SU-DHL-6 (cell line): Measurements from ENCODE around the gene TSPAN18.

Experiments
- H2AFZ ChIP-seq: fragments of 200-600 bp; sonication (generic); 2 replicates; pipeline ENCODE4 v1.6.1; 2014; ENCODE audit warnings: low read depth, mild to moderate bottlenecking, moderate library complexity, mixed read lengths, antibody characterized with exemption, low read length; ENCODE audit not compliant: severe bottlenecking
- H3F3A ChIP-seq: fragments of 200-600 bp; shearing (Covaris generic); 2 replicates; pipeline ENCODE4 v1.6.0; 2016; ENCODE audit warnings: antibody characterized with exemption, mild to moderate bottlenecking; ENCODE audit not compliant: insufficient read depth
- H3K27ac ChIP-seq: fragments of 200-600 bp; sonication (generic); 2 replicates; pipeline ENCODE4 v1.5.1; 2016; ENCODE audit warnings: low read depth, mild to moderate bottlenecking, low read length, moderate library complexity, mixed read lengths
- H3K27me3 ChIP-seq: fragments of 200-600 bp; sonication (generic), shearing (Covaris generic); 2 replicates; pipeline ENCODE4 v1.6.0; 2014; ENCODE audit warnings: mild to moderate bottlenecking, low read length
- H3K36me3 ChIP-seq: fragments of 200-600 bp; sonication (generic); 2 replicates; pipeline ENCODE4 v1.6.1; 2014; ENCODE audit warnings: mild to moderate bottlenecking, low read length, mixed read lengths
- H3K4me2 ChIP-seq: fragments of 300-600, 200-600 bp; shearing (Covaris generic), sonication (generic); 2 replicates; pipeline ENCODE4 v1.6.0; 2014; ENCODE audit warnings: low read length, low read depth, mild to moderate bottlenecking; ENCODE audit not compliant: poor library complexity, severe bottlenecking
- H3K4me3 ChIP-seq: fragments of 200-600 bp; sonication (generic); 2 replicates; pipeline ENCODE4 v1.5.1; 2014; ENCODE audit warnings: antibody characterized with exemption, low read length, mild to moderate bottlenecking, mixed read lengths; ENCODE audit not compliant: insufficient read depth, poor library complexity, severe bottlenecking
- H3K79me2 ChIP-seq: fragments of 200-600 bp; sonication (generic); 2 replicates; pipeline ENCODE4 v1.6.1; 2014; ENCODE audit warnings: mild to moderate bottlenecking, low read length, moderate library complexity; ENCODE audit not compliant: insufficient read depth
- H3K9ac ChIP-seq: fragments of 200-600 bp; sonication (generic); 2 replicates; pipeline ENCODE4 v1.7.0; 2014; ENCODE audit warnings: mild to moderate bottlenecking, low read length
- H3K9me2 ChIP-seq: fragments of 200-600 bp; sonication (generic); replicated peaks from 2 replicates; pipeline ENCODE4 v1.6.1; 2014; ENCODE audit warnings: low read length; ENCODE audit not compliant: insufficient read depth
- H3K9me3 ChIP-seq: fragments of 200-600 bp; sonication (generic); 2 replicates; pipeline ENCODE4 v1.6.1; 2014; ENCODE audit warnings: low read length, mixed read lengths; ENCODE audit not compliant: insufficient read depth
- H4K20me1 ChIP-seq: fragments of 200-600 bp; sonication (generic); 2 replicates; pipeline ENCODE4 v1.6.1; 2014; ENCODE audit warnings: low read depth, mild to moderate bottlenecking, antibody characterized with exemption, low read length, moderate library complexity, mixed read lengths
- CTCF ChIP-seq: fragments of 200-600 bp; sonication (generic); IDR thresholded peaks from one replicate; pipeline ENCODE4 v1.5.1; 2017; ENCODE audit warnings: antibody characterized with exemption, mild to moderate bottlenecking, low read length, moderate library complexity; ENCODE audit not compliant: insufficient read depth, poor library complexity, severe bottlenecking
- EZH2phosphoT487 ChIP-seq: fragments of 200-600 bp; sonication (generic), shearing (Covaris generic); conservative IDR thresholded peaks from 2 replicates; pipeline ENCODE4 v1.6.1; 2018; ENCODE audit warnings: mild to moderate bottlenecking, antibody characterized with exemption, low read length, moderate library complexity, mixed read lengths

Gene TSPAN18

GRCh38 chr11:44849922-44850321, 123.2 kb downstream of the TSPAN18 start:
- Histone ChIP-seq H3K9me2 (no peaks in the 10 kb centered on the region), H3K4me2 (no peak overlapping the region), H3K27ac (no peak overlapping the region), H4K20me1 (no peaks in the 10 kb centered on the region), H3K4me3 (no peak overlapping the region), H3K36me3 (no peaks in the 10 kb centered on the region), H3F3A (no peaks in the 10 kb centered on the region), H3K9ac (no peak overlapping the region), H3K79me2 (no peaks in the 10 kb centered on the region), H2AFZ (no peak overlapping the region), H3K9me3 (no peaks in the 10 kb centered on the region), H3K27me3 (no peaks in the 10 kb centered on the region)
- no peak for TF ChIP-seq EZH2phosphoT487

- no peak overlapping the region for H3K9ac ChIP-seq
- H3K9me3 ChIP-seq = no peaks in the 10 kb centered on the region
- TF ChIP-seq CTCF (no peak), EZH2phosphoT487 (no peak)
- H4K20me1 ChIP-seq = no peaks in the 10 kb centered on the region
- no peaks in the 10 kb centered on the region for H3F3A ChIP-seq
- H3K4me3 ChIP-seq = no peak overlapping the region
- no peaks in the 10 kb centered on the region for H3K79me2 ChIP-seq
- no peak overlapping the region for H2AFZ ChIP-seq
- H3K36me3 ChIP-seq = no peaks in the 10 kb centered on the region
- no peak overlapping the region for H3K4me2 ChIP-seq
- no peaks in the 10 kb centered on the region for H3K9me2 ChIP-seq
- no peak overlapping the region for H3K27ac ChIP-seq
- H3K27me3 ChIP-seq = no peaks in the 10 kb centered on the region
Measured at GRCh38 chr11:44851496-44851895, 124.7 kb downstream of the TSPAN18 start.

- no peaks in the 10 kb centered on the region for H3K9me2 ChIP-seq
- TF ChIP-seq CTCF (no peak), EZH2phosphoT487 (no peak)
- H3K36me3 ChIP-seq = no peaks in the 10 kb centered on the region
- no peaks in the 10 kb centered on the region for H3K9me3 ChIP-seq
- no peak overlapping the region for H2AFZ ChIP-seq
- H3K27me3 ChIP-seq = no peaks in the 10 kb centered on the region
- no peak overlapping the region for H3K27ac ChIP-seq
- no peak overlapping the region for H3K4me3 ChIP-seq
- no peaks in the 10 kb centered on the region for H3K79me2 ChIP-seq
- H4K20me1 ChIP-seq = no peaks in the 10 kb centered on the region
- no peak overlapping the region for H3K4me2 ChIP-seq
- no peak overlapping the region for H3K9ac ChIP-seq
- H3F3A ChIP-seq = no peaks in the 10 kb centered on the region
Measured at GRCh38 chr11:44852159-44852747, 125.5 kb downstream of the TSPAN18 start.

GRCh38 chr11:44852952-44853351, 126.2 kb downstream of the TSPAN18 start:
- no peaks in the 10 kb centered on the region for H3K9me2 ChIP-seq
- H3K79me2 ChIP-seq = no peaks in the 10 kb centered on the region
- H2AFZ ChIP-seq = no peak overlapping the region
- H3K36me3 ChIP-seq = no peaks in the 10 kb centered on the region
- H3K4me3 ChIP-seq = no peak overlapping the region
- H3K27me3 ChIP-seq = no peaks in the 10 kb centered on the region
- no peaks in the 10 kb centered on the region for H3F3A ChIP-seq
- no peak overlapping the region for H3K9ac ChIP-seq
- TF ChIP-seq CTCF = no peak
- TF ChIP-seq EZH2phosphoT487 = no peak
- no peaks in the 10 kb centered on the region for H3K9me3 ChIP-seq
- H3K4me2 ChIP-seq = no peak overlapping the region
- no peaks in the 10 kb centered on the region for H4K20me1 ChIP-seq
- H3K27ac ChIP-seq = no peak overlapping the region
